Neural cell (in vitro differentiated cells): ENCODE results near the gene EHMT1. TPM values are rescaled to one million over a fixed set of nuclear protein-coding genes. Genes with fewer than 3 reads are reported as not detected.

Experiments
- H2AFZ ChIP-seq: fragments of 200-600, 300-800 bp; sonication (generic), shearing (Covaris generic); 2 replicates; pipeline ENCODE4 v1.6.0; 2014; ENCODE audit warnings: low read depth, mild to moderate bottlenecking, antibody characterized with exemption, low read length, moderate library complexity
- H3F3A ChIP-seq: fragments of 200-600 bp; shearing (Covaris generic); 2 replicates; pipeline ENCODE4 v1.6.1; 2016; ENCODE audit warnings: mild to moderate bottlenecking, moderate library complexity, mixed read lengths, antibody characterized with exemption, low read length; ENCODE audit not compliant: insufficient read depth, poor library complexity, severe bottlenecking
- H3K27ac ChIP-seq: fragments of 200-600, 300-800 bp; sonication (generic), shearing (Covaris generic); 2 replicates; pipeline ENCODE4 v1.5.1; 2014; ENCODE audit warnings: mild to moderate bottlenecking, low read length, moderate library complexity
- H3K27me3 ChIP-seq: fragments of 300-800, 200-600 bp; sonication (generic), shearing (Covaris generic); 2 replicates; pipeline ENCODE4 v1.6.0; 2014; ENCODE audit warnings: mild to moderate bottlenecking, low read depth, low read length, moderate library complexity; ENCODE audit not compliant: insufficient read depth
- H3K36me3 ChIP-seq: fragments of 300-800, 200-600 bp; sonication (generic), shearing (Covaris generic); 2 replicates; pipeline ENCODE4 v1.5.1; 2014; ENCODE audit warnings: mild to moderate bottlenecking, antibody characterized with exemption, low read length, moderate library complexity; ENCODE audit not compliant: insufficient read depth
- H3K4me2 ChIP-seq: fragments of 300-800, 200-600 bp; sonication (generic), shearing (Covaris generic); 2 replicates; pipeline ENCODE4 v1.6.0; 2014; ENCODE audit warnings: mild to moderate bottlenecking, low read length
- H3K4me3 ChIP-seq: fragments of 300-800, 200-600 bp; sonication (generic), shearing (Covaris generic); 2 replicates; pipeline ENCODE4 v1.5.1; 2014; ENCODE audit warnings: mild to moderate bottlenecking, low read length, moderate library complexity
- H3K79me2 ChIP-seq: fragments of 200-600 bp; shearing (Covaris generic); replicated peaks from 2 replicates; pipeline ENCODE4 v1.6.0; 2014; ENCODE audit warnings: mild to moderate bottlenecking, low read length, moderate library complexity; ENCODE audit not compliant: insufficient read depth
- H3K9ac ChIP-seq: fragments of 300-800, 200-600 bp; sonication (generic), shearing (Covaris generic); 2 replicates; pipeline ENCODE4 v1.6.1; 2016; ENCODE audit warnings: mild to moderate bottlenecking, low read length, mixed read lengths
- H3K9me2 ChIP-seq: fragments of 200-600 bp; shearing (Covaris generic); 2 replicates; pipeline ENCODE4 v1.6.1; 2016; ENCODE audit warnings: mild to moderate bottlenecking, low read length, mixed read lengths; ENCODE audit not compliant: insufficient read depth
- H3K9me3 ChIP-seq: fragments of 200-600, 300-800 bp; sonication (generic), shearing (Covaris generic); 2 replicates; pipeline ENCODE4 v1.6.1; 2016; ENCODE audit warnings: mild to moderate bottlenecking, mixed run types, low read length, moderate library complexity, mixed read lengths
- H4K20me1 ChIP-seq: fragments of 200-600 bp; shearing (Covaris generic); 2 replicates; pipeline ENCODE4 v1.6.1; 2016; ENCODE audit warnings: mild to moderate bottlenecking, mixed run types; ENCODE audit not compliant: insufficient read depth
- EP300 ChIP-seq: fragments of 450-650 bp; conservative IDR thresholded peaks from 2 replicates; pipeline ENCODE4 v1.6.1; 2014; ENCODE audit warnings: antibody characterized with exemption, mild to moderate bottlenecking, moderate library complexity; ENCODE audit not compliant: poor library complexity, severe bottlenecking
- EZH2 ChIP-seq: fragments of 200-600, 300-800 bp; shearing (Covaris generic), sonication (generic); IDR thresholded peaks from 2 replicates; pipeline ENCODE4 v1.6.1; 2014; ENCODE audit warnings: antibody characterized with exemption, low read length, borderline replicate concordance, mild to moderate bottlenecking; ENCODE audit not compliant: insufficient read depth, poor library complexity, severe bottlenecking
- MXI1 ChIP-seq: fragments of 450-650 bp; conservative IDR thresholded peaks from 2 replicates; pipeline ENCODE4 v1.6.1; 2014; ENCODE audit warnings: antibody characterized with exemption, mild to moderate bottlenecking; ENCODE audit not compliant: poor library complexity, severe bottlenecking
- POLR2AphosphoS5 ChIP-seq: IDR thresholded peaks from 2 replicates; pipeline ENCODE4 v1.6.1; 2012
- RAD21 ChIP-seq: fragments of 450-650 bp; conservative IDR thresholded peaks from 2 replicates; pipeline ENCODE4 v1.6.1; 2014; ENCODE audit warnings: antibody characterized with exemption, mild to moderate bottlenecking, moderate library complexity
- SMC3 ChIP-seq: fragments of 450-650 bp; conservative IDR thresholded peaks from 2 replicates; pipeline ENCODE4 v1.6.1; 2014; ENCODE audit warnings: antibody characterized with exemption, mild to moderate bottlenecking, moderate library complexity; ENCODE audit not compliant: poor library complexity
- TAF1 ChIP-seq: IDR thresholded peaks from 2 replicates; pipeline ENCODE4 v1.6.1; 2012; ENCODE audit warnings: low read depth
- polyA plus RNA-seq: library from polyadenylated mRNA; depleted of rRNA; stranded (reverse); fragments of >200 nt; gene quantifications from 2 replicates; pipeline ENCODE4 v1.2.3, GENCODE V29; 2014
- TF ChIP-seq, protein P1 (sequence below): IDR thresholded peaks from 2 replicates; pipeline ENCODE4 v1.6.1; 2012; ENCODE audit warnings: borderline replicate concordance
- TF ChIP-seq, protein P2 (sequence below): fragments of 450-650 bp; IDR thresholded peaks from 2 replicates; pipeline ENCODE4 v1.5.1; 2014; ENCODE audit warnings: antibody characterized with exemption, mild to moderate bottlenecking, moderate library complexity; ENCODE audit not compliant: poor library complexity, severe bottlenecking

EHMT1 gene
- polyA plus RNA-seq, 1 donor from 2014 or later: 53.0 TPM

DNA sequence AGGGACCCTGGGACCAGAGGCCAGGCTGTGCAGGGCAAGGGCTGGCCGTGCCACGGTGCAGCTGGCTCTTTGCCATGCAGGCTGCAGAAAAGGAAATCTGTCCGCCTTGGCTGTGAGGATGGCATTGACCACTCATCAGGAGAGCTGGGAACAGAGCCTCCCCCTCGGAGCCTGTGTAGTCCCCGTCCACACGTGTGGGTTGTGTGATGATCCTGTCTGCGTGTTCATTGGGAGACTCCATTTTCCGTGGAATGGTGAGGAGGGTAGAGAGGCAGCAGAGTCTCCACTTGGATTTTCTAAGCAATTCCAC is 47.7 kb downstream of the EHMT1 start:
- H4K20me1 ChIP-seq: no peaks in the 10 kb centered on the region
- H3K4me3 ChIP-seq: no peak overlapping the region

DNA sequence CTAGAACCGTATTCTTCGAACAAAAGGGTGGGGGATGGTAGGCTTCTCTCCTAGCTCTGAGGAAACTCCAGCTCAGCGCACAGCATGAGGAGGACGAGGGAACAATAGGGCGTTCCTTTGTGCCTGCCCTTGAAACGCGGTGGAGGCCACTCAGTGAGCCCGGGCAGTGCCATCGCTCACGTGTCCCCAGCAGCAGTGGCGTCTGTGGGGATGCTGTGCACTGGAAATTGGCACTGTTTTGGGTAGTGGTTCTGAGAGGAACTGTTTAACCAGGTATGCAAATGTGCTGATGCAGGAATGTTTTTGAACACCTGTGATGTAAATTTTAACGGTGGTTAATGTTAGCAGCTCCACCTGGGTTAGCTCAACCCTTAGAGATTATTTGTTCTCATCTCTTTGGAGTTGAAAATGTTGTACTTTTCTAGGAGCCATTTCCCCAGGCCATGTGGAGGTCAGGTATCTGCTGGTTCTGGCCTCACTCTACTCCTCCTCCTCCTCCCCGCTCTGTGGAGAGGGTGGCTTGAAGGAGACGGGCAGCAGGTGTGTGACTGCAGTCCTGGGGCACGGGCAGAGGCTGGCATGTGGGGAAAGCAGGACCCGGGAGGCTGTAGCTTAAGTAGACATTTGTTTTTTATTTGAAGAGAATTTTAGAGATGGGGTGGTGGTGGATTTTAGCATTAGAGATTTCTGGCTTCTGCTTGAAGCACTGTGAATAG is 48.3 kb downstream of the EHMT1 start:
- Histone ChIP-seq H3K4me2 (no peak overlapping the region), H3K9ac (no peak overlapping the region), H3K9me3 (no peaks in the 10 kb centered on the region), H3K36me3 (no peaks in the 10 kb centered on the region), H3K27ac (peak overlapping the region; percentile 58), H3K79me2 (peaks cover 40% of the 10 kb centered on the region), H3K27me3 (no peaks in the 10 kb centered on the region), H3K4me3 (peak overlapping the region; percentile 38), H3K9me2 (no peaks in the 10 kb centered on the region), H2AFZ (no peak overlapping the region), H4K20me1 (no peaks in the 10 kb centered on the region), H3F3A (no peaks in the 10 kb centered on the region)
- TF ChIP-seq, protein P1, sequence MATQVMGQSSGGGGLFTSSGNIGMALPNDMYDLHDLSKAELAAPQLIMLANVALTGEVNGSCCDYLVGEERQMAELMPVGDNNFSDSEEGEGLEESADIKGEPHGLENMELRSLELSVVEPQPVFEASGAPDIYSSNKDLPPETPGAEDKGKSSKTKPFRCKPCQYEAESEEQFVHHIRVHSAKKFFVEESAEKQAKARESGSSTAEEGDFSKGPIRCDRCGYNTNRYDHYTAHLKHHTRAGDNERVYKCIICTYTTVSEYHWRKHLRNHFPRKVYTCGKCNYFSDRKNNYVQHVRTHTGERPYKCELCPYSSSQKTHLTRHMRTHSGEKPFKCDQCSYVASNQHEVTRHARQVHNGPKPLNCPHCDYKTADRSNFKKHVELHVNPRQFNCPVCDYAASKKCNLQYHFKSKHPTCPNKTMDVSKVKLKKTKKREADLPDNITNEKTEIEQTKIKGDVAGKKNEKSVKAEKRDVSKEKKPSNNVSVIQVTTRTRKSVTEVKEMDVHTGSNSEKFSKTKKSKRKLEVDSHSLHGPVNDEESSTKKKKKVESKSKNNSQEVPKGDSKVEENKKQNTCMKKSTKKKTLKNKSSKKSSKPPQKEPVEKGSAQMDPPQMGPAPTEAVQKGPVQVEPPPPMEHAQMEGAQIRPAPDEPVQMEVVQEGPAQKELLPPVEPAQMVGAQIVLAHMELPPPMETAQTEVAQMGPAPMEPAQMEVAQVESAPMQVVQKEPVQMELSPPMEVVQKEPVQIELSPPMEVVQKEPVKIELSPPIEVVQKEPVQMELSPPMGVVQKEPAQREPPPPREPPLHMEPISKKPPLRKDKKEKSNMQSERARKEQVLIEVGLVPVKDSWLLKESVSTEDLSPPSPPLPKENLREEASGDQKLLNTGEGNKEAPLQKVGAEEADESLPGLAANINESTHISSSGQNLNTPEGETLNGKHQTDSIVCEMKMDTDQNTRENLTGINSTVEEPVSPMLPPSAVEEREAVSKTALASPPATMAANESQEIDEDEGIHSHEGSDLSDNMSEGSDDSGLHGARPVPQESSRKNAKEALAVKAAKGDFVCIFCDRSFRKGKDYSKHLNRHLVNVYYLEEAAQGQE: peak; percentile 42
- peak; percentile 46 for TF ChIP-seq POLR2AphosphoS5
- TF ChIP-seq EP300: no peak

More for the DNA sequence above, 47.7 kb downstream of the EHMT1 start:
- Histone ChIP-seq H3K79me2 (peaks cover 38% of the 10 kb centered on the region), H3K9me2 (no peaks in the 10 kb centered on the region), H3K9me3 (no peaks in the 10 kb centered on the region), H3F3A (no peaks in the 10 kb centered on the region), H3K27me3 (no peaks in the 10 kb centered on the region), H2AFZ (no peak overlapping the region), H3K36me3 (no peaks in the 10 kb centered on the region), H3K27ac (peak overlapping the region; percentile 58), H3K9ac (peak overlapping the region; percentile 14), H3K4me2 (no peak overlapping the region)
- TF ChIP-seq EZH2: no peak
- TF ChIP-seq, protein P2, sequence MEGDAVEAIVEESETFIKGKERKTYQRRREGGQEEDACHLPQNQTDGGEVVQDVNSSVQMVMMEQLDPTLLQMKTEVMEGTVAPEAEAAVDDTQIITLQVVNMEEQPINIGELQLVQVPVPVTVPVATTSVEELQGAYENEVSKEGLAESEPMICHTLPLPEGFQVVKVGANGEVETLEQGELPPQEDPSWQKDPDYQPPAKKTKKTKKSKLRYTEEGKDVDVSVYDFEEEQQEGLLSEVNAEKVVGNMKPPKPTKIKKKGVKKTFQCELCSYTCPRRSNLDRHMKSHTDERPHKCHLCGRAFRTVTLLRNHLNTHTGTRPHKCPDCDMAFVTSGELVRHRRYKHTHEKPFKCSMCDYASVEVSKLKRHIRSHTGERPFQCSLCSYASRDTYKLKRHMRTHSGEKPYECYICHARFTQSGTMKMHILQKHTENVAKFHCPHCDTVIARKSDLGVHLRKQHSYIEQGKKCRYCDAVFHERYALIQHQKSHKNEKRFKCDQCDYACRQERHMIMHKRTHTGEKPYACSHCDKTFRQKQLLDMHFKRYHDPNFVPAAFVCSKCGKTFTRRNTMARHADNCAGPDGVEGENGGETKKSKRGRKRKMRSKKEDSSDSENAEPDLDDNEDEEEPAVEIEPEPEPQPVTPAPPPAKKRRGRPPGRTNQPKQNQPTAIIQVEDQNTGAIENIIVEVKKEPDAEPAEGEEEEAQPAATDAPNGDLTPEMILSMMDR: no peak

DNA sequence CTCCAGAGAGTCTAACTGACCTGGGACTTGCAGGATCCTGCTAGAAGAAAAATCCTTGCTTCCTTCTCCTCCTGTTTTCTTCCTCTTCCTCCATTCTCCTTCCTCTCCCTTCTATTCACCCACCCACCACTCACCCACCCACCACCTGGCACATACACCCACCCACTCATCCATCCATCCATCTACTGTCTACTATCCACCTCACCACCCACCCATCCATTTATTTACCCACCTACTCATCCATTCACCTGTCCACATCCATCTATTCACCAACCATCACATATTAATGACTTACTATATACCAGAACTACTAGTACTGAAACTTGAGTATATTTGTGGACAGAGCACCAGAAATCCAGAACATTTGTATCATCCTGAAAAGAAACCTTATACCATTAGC is 49.4 kb downstream of the EHMT1 start:
- Histone ChIP-seq H3K27me3 (no peaks in the 10 kb centered on the region), H4K20me1 (peaks cover 3% of the 10 kb centered on the region), H3K9ac (no peak overlapping the region), H3K4me2 (no peak overlapping the region), H3K4me3 (no peak overlapping the region), H3K9me3 (no peaks in the 10 kb centered on the region), H3F3A (no peaks in the 10 kb centered on the region), H2AFZ (no peak overlapping the region), H3K36me3 (no peaks in the 10 kb centered on the region), H3K9me2 (no peaks in the 10 kb centered on the region), H3K27ac (no peak overlapping the region), H3K79me2 (peaks cover 41% of the 10 kb centered on the region)
- no peak for TF ChIP-seq POLR2AphosphoS5
- no peak for TF ChIP-seq TAF1
- no peak for TF ChIP-seq RAD21
- TF ChIP-seq, protein P2: no peak
- no peak for TF ChIP-seq EP300
- no peak for TF ChIP-seq MXI1
- TF ChIP-seq, protein P1: no peak
- no peak for TF ChIP-seq EZH2
- TF ChIP-seq SMC3: no peak
